Neural progenitor cell (in vitro differentiated cells): ENCODE data around the gene ARMH1. TPM values are rescaled to one million over a fixed set of nuclear protein-coding genes. Genes with fewer than 3 reads are reported as not detected.

ENCODE experiments used
- DNase-seq: peaks from one replicate; pipeline ENCODE4 v3.0.0-alpha.2; 2016; ENCODE audit warnings: low spot score
- H2AFZ ChIP-seq: fragments of 200-600 bp; sonication (generic); replicated peaks from 2 replicates; pipeline ENCODE4 v1.6.1; 2016; ENCODE audit warnings: antibody characterized with exemption
- H3F3A ChIP-seq: fragments of 200-600 bp; sonication (generic); 2 replicates; pipeline ENCODE4 v1.6.1; 2016; ENCODE audit warnings: antibody characterized with exemption, low read depth
- H3K27ac ChIP-seq: fragments of 200-600 bp; sonication (generic); 2 replicates; pipeline ENCODE4 v1.5.1; 2016; ENCODE audit warnings: mild to moderate bottlenecking
- H3K27me3 ChIP-seq: fragments of 200-600 bp; sonication (generic); 2 replicates; pipeline ENCODE4 v1.6.1; 2016; ENCODE audit warnings: mild to moderate bottlenecking, moderate library complexity
- H3K36me3 ChIP-seq: fragments of 200-600 bp; sonication (generic); 2 replicates; pipeline ENCODE4 v1.5.1; 2016
- H3K4me1 ChIP-seq: fragments of 200-600 bp; sonication (generic); 2 replicates; pipeline ENCODE4 v1.6.1; 2016; ENCODE audit warnings: mixed run types
- H3K4me2 ChIP-seq: fragments of 200-600 bp; sonication (generic); 2 replicates; pipeline ENCODE4 v1.6.1; 2016
- H3K4me3 ChIP-seq: fragments of 200-600 bp; sonication (generic); 2 replicates; pipeline ENCODE4 v1.5.1; 2016
- H3K79me2 ChIP-seq: fragments of 200-600 bp; sonication (generic); 2 replicates; pipeline ENCODE4 v1.6.1; 2016; ENCODE audit warnings: low read depth
- H3K9ac ChIP-seq: fragments of 200-600 bp; sonication (generic); 2 replicates; pipeline ENCODE4 v1.6.1; 2016
- H3K9me3 ChIP-seq: fragments of 200-600 bp; sonication (generic); 2 replicates; pipeline ENCODE4 v1.5.1; 2016; ENCODE audit warnings: low read depth
- H4K20me1 ChIP-seq: fragments of 200-600 bp; sonication (generic); 2 replicates; pipeline ENCODE4 v1.6.1; 2016; ENCODE audit warnings: low read depth
- H3K27ac Mint-ChIP-seq: 3 replicates; pipeline ENCODE4 v1.8.0; 2021; ENCODE audit warnings: mixed read lengths
- H3K27me3 Mint-ChIP-seq: 2 replicates; pipeline ENCODE4 v1.8.0; 2022; ENCODE audit warnings: low read depth, mild to moderate bottlenecking, inconsistent platforms, moderate library complexity, mixed read lengths; ENCODE audit not compliant: insufficient read depth
- H3K36me3 Mint-ChIP-seq: 3 replicates; pipeline ENCODE4 v1.8.0; 2021; ENCODE audit warnings: mixed read lengths
- H3K4me1 Mint-ChIP-seq: 3 replicates; pipeline ENCODE4 v1.8.0; 2021; ENCODE audit warnings: mixed read lengths
- H3K4me3 Mint-ChIP-seq: 3 replicates; pipeline ENCODE4 v1.8.0; 2021; ENCODE audit warnings: mild to moderate bottlenecking, moderate library complexity, mixed read lengths
- H3K9me3 Mint-ChIP-seq: 3 replicates; pipeline ENCODE4 v1.8.0; 2020; ENCODE audit warnings: mixed read lengths
- EZH2 ChIP-seq: fragments of 200-600 bp; sonication (generic); IDR thresholded peaks from 2 replicates; pipeline ENCODE4 v1.6.1; 2017; ENCODE audit warnings: antibody characterized with exemption, mild to moderate bottlenecking, moderate library complexity
- EZH2phosphoT487 ChIP-seq: fragments of 200-600 bp; sonication (generic); IDR thresholded peaks from 2 replicates; pipeline ENCODE4 v1.6.1; 2017; ENCODE audit warnings: antibody characterized with exemption
- total RNA-seq: library from RNA; depleted of rRNA; stranded (reverse); fragments of >200 nt; gene quantifications from 2 replicates; pipeline ENCODE4 v1.2.3, GENCODE V29; 2015; ENCODE audit warnings: low replicate concordance
- TF ChIP-seq, protein P1 (sequence below): fragments of 200-600 bp; sonication (generic); IDR thresholded peaks from 2 replicates; pipeline ENCODE4 v1.5.1; 2017; ENCODE audit warnings: antibody characterized with exemption, mild to moderate bottlenecking

The ARMH1 gene
- total RNA-seq, 1 donor from 2014 or later = 3.6 TPM

DNA sequence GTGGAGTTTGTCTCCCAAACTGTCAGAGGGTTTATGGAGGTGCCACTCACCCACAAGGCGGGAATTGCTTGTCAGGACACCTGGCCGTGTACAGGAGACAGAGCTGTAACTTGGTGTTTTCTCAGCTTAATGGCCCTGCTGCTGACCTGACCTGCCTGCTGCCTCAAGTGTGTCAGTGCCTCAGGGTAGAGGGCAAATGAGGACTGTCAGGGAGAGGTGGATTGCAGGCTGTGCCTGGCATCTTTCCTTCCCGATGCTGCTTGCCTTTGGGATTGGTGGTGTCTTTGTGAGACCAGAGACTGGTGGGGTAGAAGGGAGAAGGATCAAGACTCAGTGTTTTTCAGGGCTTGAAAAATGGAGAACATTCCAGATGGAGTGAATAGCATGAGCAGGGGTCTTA, 31.6 kb upstream of the ARMH1 start:
- Mint-ChIP-seq H3K4me1 (peaks cover 30% of the 10 kb centered on the region), H3K36me3 (peaks cover 45% of the 10 kb centered on the region)

DNA sequence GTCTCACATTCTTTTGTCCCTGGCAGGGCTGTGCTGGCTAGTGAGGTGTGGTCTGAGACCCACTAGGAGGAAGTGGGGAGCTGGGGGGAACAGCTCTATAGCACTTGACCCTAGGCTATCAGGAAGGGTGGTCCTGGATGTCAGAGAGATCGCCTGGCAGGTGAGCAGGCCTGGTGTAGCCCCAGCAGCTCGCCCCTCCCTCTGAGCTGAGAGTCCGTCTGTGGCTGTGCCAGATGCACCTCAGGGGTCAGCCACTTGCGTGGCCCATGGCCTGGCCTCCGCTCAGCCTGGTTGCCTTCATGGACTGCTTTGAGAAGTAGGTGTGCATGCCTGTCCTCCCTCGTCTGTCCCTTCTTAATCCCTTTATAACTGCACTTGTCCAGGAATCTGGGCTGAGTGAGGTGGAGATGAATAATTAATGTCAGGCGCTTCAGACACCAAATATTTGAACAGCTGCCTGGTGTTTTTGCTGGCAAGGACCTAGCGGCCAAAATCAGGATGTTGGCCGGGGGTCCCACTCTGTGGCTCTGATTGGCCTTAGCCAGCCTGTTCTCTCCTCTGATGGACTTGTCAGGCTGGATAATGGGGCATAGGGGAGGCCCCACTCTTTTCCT, 30.7 kb upstream of the ARMH1 start:
- Histone ChIP-seq H3F3A (no peaks in the 10 kb centered on the region), H3K4me3 (no peak overlapping the region), H3K9me3 (no peaks in the 10 kb centered on the region), H3K27me3 (no peaks in the 10 kb centered on the region), H4K20me1 (peaks cover 77% of the 10 kb centered on the region), H3K9ac (no peak overlapping the region), H3K4me1 (peaks cover 5% of the 10 kb centered on the region), H2AFZ (no peak overlapping the region), H3K36me3 (no peaks in the 10 kb centered on the region), H3K79me2 (peaks cover 18% of the 10 kb centered on the region), H3K27ac (no peak overlapping the region), H3K4me2 (no peak overlapping the region)
- TF ChIP-seq, protein P1, sequence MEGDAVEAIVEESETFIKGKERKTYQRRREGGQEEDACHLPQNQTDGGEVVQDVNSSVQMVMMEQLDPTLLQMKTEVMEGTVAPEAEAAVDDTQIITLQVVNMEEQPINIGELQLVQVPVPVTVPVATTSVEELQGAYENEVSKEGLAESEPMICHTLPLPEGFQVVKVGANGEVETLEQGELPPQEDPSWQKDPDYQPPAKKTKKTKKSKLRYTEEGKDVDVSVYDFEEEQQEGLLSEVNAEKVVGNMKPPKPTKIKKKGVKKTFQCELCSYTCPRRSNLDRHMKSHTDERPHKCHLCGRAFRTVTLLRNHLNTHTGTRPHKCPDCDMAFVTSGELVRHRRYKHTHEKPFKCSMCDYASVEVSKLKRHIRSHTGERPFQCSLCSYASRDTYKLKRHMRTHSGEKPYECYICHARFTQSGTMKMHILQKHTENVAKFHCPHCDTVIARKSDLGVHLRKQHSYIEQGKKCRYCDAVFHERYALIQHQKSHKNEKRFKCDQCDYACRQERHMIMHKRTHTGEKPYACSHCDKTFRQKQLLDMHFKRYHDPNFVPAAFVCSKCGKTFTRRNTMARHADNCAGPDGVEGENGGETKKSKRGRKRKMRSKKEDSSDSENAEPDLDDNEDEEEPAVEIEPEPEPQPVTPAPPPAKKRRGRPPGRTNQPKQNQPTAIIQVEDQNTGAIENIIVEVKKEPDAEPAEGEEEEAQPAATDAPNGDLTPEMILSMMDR = no peak
- TF ChIP-seq EZH2phosphoT487 (no peak), EZH2 (no peak)
- Mint-ChIP-seq H3K9me3 (no peaks in the 10 kb centered on the region), H3K36me3 (peaks cover 43% of the 10 kb centered on the region), H3K4me1 (peaks cover 27% of the 10 kb centered on the region), H3K27ac (no peak overlapping the region), H3K27me3 (peaks cover 11% of the 10 kb centered on the region), H3K4me3 (no peak overlapping the region)
- no peak for DNase-seq

More for the DNA sequence above, 31.6 kb upstream of the ARMH1 start:
- peaks cover 7% of the 10 kb centered on the region for H3F3A ChIP-seq
- no peak overlapping the region for H3K4me2 ChIP-seq
- Mint-ChIP-seq H3K27me3 (peaks cover 11% of the 10 kb centered on the region), H3K9me3 (no peaks in the 10 kb centered on the region), H3K4me3 (no peak overlapping the region), H3K27ac (no peak overlapping the region)
- H3K27ac ChIP-seq = no peak overlapping the region
- H3K36me3 ChIP-seq = no peaks in the 10 kb centered on the region
- H3K4me3 ChIP-seq = no peak overlapping the region
- no peaks in the 10 kb centered on the region for H3K27me3 ChIP-seq
- DNase-seq = no peak
- H2AFZ ChIP-seq = no peak overlapping the region
- peaks cover 14% of the 10 kb centered on the region for H3K4me1 ChIP-seq
- H3K9me3 ChIP-seq = no peaks in the 10 kb centered on the region
- TF ChIP-seq EZH2phosphoT487 = no peak
- TF ChIP-seq, protein P1 = no peak
- no peak for TF ChIP-seq EZH2
- peaks cover 77% of the 10 kb centered on the region for H4K20me1 ChIP-seq
- no peak overlapping the region for H3K9ac ChIP-seq
- H3K79me2 ChIP-seq = peaks cover 18% of the 10 kb centered on the region

DNA sequence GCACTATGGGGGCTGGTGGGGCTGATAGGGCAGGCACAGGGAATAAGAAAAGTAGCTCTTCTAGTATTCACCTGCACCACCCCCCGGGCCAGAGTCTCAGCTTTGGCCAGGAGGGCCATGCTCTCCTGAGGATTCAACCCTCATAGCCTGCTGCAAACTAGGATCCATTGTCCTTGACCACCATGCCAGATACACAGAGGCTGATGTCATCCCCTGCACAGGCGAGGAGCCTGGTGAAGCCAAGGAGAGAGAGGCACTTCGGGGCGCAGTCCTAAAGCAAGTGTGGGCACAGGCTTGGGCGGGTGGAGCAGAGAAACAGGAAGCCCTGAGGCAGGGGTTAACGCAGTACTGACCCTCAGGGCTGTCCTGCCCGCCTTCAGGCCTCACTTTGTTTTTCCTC, 29.7 kb upstream of the ARMH1 start:
- Mint-ChIP-seq H3K4me1 (peaks cover 29% of the 10 kb centered on the region), H3K4me3 (no peak overlapping the region), H3K9me3 (no peaks in the 10 kb centered on the region), H3K36me3 (peaks cover 44% of the 10 kb centered on the region), H3K27me3 (peaks cover 11% of the 10 kb centered on the region), H3K27ac (no peak overlapping the region)
- no peak for TF ChIP-seq EZH2
- Histone ChIP-seq H3K79me2 (peaks cover 9% of the 10 kb centered on the region), H3K9me3 (no peaks in the 10 kb centered on the region), H4K20me1 (peaks cover 77% of the 10 kb centered on the region), H2AFZ (no peak overlapping the region), H3F3A (peaks cover 8% of the 10 kb centered on the region), H3K36me3 (no peaks in the 10 kb centered on the region), H3K4me1 (peaks cover 8% of the 10 kb centered on the region), H3K4me2 (no peak overlapping the region), H3K27me3 (no peaks in the 10 kb centered on the region), H3K27ac (no peak overlapping the region), H3K4me3 (no peak overlapping the region), H3K9ac (no peak overlapping the region)
- no peak for DNase-seq

DNA sequence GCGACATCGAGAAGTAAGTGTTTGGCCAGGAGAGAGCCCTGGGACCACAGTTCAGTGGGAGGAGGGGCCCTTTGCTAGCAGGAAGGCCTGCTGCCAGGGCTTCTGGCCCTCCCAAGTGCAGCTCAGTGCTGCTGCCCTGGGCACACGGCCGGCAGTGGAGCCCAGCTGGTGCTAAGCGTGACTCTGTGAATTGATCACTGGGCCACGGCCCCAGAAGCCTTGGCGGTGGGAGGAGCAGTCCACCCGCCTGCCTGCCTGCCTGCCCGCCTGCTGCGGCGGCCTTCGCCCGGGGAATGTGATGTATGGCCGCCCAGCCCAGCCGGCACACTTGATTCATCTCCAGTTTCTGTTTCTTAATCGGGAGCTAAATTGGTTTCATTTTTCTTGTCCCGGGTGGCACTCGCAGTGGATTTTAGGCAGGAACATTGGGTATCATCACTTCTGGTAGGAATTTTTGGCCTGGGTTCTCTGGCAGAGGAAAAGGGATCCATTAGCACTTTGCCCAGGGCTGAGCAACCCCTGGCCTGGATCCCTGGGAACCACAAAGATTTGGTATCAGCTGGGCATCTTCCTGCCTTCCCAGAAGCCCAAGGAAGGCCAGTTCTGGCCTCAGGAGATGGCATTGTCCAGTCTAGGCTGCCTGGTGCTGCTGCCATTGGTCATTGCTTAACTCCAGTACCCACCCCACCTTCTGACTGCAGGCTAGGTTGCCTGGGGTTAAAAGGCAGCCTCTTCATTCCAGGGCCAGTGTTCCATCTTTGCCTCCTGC, 28.9 kb upstream of the ARMH1 start:
- Histone ChIP-seq H2AFZ (no peak overlapping the region), H3K4me1 (peaks cover 17% of the 10 kb centered on the region), H3K36me3 (no peaks in the 10 kb centered on the region), H4K20me1 (peaks cover 77% of the 10 kb centered on the region), H3K9ac (no peak overlapping the region), H3K4me2 (no peak overlapping the region), H3K79me2 (peaks cover 9% of the 10 kb centered on the region), H3K4me3 (no peak overlapping the region), H3K27me3 (no peaks in the 10 kb centered on the region), H3K9me3 (no peaks in the 10 kb centered on the region), H3F3A (peaks cover 17% of the 10 kb centered on the region), H3K27ac (no peak overlapping the region)
- peaks cover 33% of the 10 kb centered on the region for H3K4me1 Mint-ChIP-seq
- TF ChIP-seq EZH2phosphoT487 = no peak
- TF ChIP-seq, protein P1 = no peak
- no peak for TF ChIP-seq EZH2
- no peaks in the 10 kb centered on the region for H3K9me3 Mint-ChIP-seq
- no peak for DNase-seq
- peaks cover 11% of the 10 kb centered on the region for H3K27me3 Mint-ChIP-seq
- peaks cover 43% of the 10 kb centered on the region for H3K36me3 Mint-ChIP-seq
- H3K27ac Mint-ChIP-seq = peak overlapping the region; percentile 70
- H3K4me3 Mint-ChIP-seq = no peak overlapping the region
